Renal cortical epithelial cell (primary cell): Measurements from ENCODE around the gene ADAT1. TPM values are rescaled to one million over a fixed set of nuclear protein-coding genes. Genes with fewer than 3 reads are reported as not detected.
"Not testable (repeated sequence)": the region's sequence is repeated elsewhere in the genome, so short reads cannot be mapped to it uniquely, and the experiment has no call there.

Experiments used
- DNase-seq: peaks from one replicate; pipeline ENCODE4 v3.0.0-alpha.2; 2011; ENCODE audit warnings: low read depth
- total RNA-seq: library from RNA; depleted of rRNA; stranded (reverse); fragments of >200 nt; gene quantifications from 2 replicates; pipeline ENCODE4 v1.2.3, GENCODE V29; 2014

Gene ADAT1
- total RNA-seq, 1 donor from 2014 or later: 97.7 TPM

DNA sequence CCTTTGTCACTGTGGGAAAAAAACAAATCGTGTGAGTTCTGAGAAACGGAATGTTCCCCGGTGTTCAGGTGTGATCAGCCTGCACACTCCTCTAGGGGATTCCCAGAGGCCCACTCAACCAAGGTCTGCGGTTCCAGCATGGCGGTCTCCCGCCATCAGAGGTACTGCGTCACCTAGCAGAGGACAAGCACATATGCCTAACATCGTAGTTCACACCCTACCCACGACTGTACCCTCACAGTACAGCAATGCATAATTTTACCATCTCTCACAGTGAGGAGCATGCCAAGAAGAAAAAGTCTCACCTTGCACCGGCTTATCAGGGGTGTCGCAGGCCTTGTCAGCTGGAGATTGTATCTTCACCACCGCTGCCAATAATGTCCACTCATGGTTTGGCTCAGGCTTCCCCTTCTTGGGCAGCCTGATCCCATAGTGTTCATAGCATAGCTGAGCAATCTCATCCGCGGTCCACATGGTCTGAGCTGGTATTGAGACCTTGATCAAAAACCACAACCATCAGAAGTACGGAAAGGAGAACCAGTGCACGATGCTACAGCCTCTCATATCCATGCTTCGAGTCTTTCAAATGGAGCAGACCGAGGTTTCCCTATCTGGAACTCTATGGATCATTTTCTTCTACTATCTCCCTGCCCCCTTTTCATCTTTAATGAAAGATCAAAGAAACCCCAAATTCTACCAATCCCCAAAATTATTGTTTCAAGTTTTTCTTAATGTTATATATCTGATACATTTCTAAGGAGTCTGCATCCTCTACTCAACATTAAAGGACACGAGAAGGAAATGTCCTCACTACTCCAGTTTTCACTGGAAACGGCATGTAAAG lies 2.5 kb downstream of the ADAT1 start:
- DNase-seq: no peak

DNA sequence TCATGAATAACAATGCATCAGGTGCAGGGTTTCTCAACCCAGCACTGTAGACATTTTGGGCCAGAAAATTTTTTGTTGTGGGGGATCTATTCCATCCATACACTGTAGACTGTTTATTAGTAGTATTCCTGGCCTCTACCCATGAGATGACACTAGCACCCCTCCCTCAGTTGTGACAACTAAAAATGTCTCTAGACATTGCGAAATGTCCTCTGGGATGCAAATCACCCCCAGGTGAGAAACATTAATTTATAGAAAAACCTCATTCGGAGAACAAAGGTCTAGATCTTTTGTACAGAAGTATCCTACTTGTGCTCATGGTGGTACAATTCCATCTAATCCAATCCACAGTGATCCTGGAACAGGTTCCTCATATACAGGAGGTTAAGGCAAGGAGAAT lies 4.3 kb downstream of the ADAT1 start:
- no peak for DNase-seq

DNA sequence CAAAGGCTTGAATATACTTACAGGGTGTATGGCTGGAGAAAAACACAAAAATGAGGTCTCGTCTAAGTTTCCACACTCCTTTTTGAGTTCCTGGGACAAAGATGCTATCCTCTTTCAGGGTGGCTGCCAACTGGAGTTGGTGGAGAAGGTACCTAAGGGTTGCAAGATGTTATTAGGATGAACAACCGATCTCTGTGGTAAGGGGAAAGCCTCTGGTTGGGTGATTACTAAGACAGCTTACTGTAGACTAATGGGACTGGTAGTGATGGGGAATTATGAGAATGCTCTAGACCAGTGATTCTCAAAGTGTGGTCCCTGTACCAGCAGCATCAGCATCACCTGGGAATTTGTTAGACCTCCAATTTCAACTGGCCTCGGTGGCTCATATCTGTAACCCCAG lies 6.0 kb downstream of the ADAT1 start:
- DNase-seq: no peak

DNA sequence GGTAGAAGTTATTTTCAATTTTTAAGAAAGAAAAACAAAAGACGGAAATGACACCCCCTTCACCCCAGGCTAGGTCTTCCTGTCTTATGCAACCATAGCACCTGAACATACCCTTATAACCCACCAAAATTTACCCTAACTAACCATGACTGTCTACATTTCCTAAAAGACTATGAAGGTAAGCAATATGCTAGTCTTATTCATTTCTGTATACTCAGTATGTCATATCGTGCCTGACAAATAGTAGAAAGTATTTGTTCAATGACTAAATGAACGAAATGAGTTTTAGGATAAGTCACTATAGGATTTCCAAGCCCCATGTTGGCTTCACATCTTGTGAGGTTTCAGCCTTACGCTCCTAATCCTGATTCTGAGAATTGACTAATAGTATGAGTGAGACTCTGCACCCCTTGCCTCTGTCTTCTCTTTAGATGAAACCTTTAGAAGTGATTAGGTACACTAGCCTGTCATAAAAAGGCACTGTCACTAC lies 6.5 kb downstream of the ADAT1 start:
- DNase-seq: no peak

DNA sequence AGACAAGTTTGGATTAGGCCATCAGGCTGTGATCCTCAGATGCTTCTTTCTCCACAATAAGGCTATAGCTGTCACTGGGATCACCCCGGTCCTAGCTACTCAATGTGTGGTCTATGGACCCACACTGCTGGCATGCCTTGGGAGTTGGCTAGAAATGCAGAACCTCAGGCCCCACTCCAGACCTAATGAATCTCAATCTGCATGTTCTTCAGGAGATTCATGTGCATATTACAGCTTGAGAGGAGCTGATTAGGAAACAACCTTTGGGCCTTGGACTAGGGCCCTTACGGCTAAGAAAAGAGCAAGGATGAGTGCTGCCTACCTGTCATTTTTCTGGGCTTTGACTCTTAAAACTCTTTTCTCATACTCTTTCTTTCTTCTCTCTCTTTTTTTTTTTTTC lies 7.5 kb downstream of the ADAT1 start:
- DNase-seq: no peak

DNA sequence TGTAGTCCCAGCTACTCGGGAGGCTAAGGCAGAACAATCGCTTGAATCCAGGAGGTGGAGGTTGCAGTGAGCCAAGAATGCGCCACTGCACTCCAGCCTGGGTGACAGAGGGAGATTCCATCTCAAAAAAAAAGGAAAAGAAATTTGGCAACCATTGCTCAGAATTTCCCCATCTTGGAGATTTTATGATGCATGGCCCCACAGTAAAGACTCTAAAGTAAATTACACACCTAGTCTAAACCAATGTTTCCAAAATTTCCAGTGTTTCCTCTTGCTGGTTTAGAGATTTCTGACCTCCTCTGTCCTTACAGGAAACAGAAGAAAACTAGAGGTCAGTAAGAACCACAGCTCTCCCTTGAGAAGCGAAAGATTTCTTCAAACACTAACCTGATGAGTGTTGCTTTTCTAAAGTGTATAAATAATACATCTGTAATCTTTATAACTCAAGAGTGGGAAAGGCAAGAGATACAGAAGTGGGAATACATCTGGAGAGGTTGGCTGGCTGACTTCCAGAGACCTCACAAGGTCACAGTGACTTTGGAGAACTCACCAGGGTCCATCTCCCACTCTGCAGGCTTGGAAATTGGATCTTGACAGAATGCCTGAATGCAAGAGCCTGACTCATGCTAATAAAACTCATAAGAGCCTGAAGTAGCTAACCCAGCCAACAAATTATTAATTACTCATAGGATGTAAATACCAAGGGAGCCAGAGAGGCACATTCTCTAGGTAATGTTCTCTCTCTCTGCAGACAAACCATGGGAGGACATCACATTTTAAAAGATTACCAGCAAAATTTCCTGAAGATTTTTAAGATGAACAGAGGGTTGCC lies 8.8 kb downstream of the ADAT1 start:
- peak; percentile 47 for DNase-seq

DNA sequence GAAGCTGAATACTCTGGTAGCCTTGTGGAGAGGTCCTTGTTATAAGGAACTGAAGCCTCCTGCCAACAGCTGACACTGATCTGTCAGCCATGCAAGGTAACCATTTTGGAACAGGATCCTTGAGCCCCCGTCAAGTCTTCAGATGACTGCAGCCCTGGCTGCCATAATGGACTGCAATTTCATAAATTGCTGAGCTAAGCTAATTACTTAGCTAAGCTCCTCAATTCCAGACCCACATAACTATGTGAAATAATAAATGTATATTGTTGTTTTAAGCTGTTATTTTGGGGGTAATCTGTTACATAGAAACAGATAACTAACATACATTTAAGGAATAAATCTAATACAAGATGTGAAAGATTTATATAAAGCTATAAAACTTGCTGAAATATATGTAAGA lies 16.6 kb downstream of the ADAT1 start:
- no peak for DNase-seq

DNA sequence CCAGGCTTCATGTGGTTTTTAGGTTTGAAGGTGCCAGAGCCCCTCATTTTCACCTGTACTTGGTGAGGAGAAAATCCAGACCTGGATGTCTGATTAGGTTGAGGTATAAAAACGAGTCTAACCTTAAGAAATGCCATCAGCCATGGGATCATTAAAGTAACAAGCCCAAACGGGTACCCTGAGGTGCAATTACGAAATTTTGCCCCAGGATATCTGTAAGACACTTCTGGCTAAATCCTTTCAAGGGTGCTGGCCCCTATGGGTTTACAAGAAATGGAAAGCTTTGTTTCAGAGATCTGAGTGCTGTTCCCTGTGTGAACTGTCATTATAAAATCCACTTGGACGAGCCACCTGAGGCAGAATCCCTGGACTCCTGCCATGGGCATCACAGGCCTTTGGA lies 19.8 kb downstream of the ADAT1 start:
- DNase-seq: no peak

DNA sequence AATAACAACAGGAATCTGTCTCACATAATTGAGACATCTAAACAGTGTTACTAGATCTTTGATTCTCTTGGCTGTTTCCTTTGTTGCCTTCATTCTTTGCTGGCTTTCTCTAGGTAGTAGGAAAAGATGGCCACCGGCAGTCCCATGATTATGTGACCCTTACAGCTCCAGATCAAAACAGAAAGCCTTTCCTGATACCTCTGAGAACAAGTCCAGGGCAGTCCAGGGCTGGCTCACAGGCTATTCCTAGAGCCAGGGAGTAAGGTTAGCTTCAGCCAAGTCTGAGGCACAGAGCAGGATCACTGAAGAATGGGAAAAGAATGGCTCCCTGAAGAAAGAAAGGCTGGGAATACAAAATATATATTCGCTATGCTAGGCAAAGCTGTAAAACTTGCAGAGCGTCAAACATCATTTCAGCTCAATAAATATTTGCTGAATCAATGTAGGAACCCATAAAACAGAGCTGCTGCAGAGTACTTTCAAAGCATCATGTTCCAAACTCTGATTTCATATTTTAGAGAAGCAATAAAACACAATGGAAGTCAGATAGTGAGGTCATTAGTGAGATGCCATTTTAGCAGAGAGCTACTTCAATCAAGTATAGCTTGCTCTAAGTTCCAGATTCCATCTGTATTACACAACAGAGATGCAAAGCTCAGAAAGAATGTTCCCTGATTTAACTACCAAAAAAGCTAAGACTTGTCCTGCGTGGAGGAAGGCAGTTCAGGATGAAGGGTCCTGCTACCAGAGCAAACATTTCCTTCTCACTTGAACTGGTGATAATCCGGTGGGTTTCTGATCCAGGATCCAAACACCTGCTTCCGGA lies 23.4 kb downstream of the ADAT1 start:
- DNase-seq: no peak

DNA sequence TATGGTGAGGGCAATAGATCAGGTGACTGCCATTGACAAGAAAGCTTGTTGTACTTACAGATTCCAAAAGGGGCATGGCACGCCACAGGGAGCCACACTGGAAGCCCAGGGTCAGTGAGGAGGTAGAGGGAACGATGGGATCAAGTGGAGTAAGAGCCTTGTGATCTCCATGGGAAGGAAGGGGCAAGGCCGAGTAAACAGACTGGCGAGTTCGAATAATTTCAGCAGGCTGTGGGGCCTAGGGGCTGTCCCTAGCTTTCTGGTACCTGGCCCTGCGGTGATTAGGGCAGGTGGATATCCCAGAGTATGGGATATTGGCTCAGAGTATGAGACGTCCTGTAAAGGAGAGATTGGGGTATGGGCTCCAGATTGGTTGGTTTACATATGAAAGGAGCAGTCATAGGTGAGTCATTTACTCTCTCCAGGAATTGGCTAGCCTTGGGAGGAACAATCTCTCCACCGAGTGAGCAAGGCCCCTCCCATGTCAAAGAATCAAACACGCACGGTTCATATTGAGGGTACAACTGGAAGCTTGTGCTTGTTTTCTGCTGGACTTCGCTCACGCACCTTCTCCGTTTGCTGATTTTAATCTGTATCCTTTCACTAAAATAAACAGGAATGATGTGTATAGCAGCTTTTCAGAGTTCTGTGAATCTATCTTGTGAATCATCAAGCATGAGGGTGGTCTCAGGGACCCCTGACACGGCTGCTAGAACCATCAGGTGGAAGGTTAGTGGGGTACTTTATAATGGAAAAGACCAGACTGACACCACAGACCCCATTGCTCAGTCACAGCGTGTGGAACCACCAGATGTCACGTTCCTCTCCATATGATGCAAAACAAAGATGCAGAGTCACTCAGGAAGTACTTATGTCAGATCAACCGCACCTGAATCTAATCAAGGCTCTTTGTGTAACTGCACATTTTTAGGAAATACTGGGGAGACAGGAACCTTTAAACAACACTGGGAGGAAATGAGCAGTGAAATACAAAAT lies 29.0 kb downstream of the ADAT1 start:
- no peak for DNase-seq

DNA sequence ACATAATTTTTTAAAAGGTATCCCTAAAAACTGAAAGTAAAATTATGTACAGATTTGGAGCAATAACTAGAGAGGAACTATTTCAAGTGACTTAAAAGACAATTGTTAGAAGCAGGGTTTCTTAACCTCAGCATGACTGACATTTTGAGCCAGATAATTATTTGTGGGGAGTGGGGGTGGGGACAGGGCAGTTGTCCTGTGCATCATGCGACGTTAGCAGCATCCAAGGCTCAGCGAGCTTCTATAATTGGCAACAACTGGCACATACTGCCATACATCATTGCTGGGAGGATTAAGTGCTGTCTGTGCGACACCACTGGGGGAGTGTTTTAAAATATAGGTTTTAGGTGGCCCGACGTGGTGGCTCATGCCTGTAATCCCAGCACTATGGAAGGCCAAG lies 29.8 kb downstream of the ADAT1 start:
- DNase-seq: no peak

DNA sequence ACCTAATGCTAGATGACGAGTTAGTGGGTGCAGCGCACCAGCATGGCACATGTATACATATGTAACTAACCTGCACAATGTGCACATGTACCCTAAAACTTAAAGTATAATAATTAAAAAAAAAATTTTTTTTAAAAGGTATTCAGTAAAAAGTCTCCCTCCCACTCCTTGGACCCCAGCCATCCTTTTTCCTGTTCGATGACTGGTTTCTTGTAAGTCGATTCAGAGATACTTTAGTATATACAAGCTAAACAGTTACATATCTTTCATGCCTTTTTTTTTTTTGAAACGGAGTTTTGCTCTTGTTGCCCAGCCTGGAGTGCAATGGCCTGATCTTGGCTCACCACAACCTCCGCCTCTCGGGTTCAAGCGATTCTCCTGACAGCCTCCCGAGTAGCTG lies 31.2 kb downstream of the ADAT1 start:
- not testable (repeated sequence) for DNase-seq

DNA sequence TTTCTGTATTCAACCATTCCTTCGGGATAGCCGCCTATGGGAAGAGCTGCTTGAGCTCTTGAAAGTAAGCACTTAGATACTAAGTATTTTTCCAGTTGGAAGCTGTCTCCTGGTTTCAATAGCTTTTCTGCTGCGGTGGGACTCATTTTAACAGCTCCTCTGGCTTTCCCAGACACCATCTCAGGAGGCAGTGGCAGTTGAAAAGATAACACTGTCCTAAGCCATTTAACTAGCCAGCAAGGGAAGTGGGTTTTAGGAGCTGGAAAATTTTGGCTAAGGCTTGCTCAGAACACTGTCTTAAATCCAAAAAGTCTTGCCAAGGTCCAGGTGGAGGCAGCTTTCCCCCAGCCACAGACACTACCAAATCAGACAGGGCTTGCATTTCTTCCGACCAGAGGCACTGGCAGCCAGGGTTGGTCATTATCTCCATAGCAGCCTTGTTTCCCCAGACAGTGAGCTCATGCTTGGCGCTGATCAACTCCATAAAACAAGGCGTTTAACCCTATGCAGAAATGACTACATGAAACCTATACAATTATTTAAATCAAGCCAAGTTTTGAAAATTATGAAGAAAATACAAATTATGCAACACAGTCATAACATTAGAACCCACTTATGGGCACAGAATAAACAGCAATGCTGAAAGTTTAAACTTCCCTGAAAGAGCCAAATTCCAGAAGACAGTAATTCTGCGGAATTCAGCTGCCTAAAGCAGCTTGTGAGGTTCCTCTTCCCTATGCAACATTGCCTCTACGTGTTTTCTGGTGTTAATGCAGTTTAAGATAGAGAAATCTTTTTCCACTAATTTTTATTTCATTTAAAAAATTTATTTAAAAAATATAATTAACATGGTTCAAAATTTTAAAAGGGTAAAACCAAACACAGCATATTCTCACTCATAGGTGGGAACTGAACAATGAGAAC lies 31.9 kb downstream of the ADAT1 start:
- DNase-seq: no peak

DNA sequence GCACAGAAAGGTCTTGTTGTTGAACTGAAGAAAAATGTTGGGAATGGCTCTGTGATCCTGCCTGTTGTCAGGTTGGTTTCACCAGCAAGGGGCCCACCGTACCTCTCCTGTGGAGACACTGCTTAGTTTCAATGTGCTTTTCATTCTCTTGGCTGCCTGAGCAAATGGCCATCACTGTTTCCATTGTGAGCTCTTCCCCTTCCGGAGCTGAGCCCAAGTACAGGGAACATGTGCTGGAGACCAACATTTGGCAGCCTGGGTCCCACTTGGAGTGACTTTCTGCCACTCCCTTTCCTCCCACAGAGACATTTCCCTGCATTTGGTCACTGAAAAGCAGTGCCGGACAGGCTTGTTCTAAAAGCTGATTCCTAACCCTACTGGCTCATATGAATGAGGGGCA lies 33.8 kb downstream of the ADAT1 start:
- no peak for DNase-seq

DNA sequence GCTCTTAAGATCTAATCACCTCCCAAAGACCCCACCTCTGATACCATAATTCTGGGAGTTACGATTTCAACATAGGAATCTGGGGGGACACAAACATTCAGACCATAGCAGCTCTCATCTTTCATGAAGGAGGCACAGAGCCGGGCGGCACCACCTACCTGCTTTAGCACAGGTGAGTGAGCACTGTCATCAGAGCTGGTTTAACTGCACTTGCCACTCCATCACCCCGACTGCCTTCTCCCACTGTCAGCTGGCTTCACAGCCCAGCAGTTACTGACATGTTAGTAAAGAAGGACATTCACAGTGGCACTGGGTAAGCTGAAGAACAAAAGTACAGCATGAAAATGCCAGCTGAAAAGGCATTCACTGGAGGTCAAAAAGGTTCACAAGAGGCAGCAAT lies 34.4 kb downstream of the ADAT1 start:
- DNase-seq: no peak

DNA sequence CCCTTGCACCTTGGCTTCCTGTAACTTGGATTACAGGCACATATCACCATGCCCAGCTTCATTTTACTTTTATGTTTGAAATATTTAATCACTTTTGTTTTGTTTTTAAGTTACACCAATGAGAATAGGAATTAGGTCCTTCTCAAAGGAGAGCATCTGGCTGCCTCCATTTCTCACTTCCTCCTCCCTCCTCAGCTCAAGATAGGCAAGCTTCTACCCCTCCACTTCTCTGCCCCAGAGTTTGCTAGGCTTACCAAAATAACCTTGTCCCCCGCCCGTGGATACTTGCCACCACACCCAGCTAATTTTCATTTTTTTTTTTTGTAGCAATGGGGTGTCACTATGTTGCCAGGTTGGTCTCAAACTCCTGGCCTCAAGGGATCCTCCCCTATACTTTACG lies 39.0 kb downstream of the ADAT1 start:
- no peak for DNase-seq

DNA sequence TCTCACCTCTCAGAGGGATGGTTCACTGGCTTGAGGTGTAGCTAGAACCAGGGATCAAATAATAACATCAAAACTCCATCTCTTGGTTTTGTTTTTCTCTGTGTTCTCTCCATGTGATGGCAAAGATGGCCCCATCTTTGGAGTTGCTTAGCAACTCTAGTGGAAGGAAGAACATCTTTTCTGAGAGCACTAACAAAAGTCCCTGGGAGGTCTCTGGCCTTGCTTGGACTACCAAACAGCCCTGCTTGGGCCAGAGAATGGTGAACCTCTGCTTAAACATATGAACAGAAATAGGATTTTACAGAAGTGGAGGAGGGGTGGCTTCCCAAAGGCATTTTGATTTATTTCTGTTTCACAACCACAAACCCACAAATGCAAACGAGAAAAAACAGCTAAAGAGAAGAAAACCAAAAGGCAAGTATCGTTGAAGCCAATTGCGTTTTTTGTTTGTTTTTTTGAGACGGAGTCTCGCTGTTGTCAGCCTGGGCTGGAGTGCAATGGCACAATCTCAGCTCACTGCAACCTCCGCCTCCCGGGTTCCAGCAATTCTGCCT lies 43.7 kb downstream of the ADAT1 start:
- DNase-seq: no peak

DNA sequence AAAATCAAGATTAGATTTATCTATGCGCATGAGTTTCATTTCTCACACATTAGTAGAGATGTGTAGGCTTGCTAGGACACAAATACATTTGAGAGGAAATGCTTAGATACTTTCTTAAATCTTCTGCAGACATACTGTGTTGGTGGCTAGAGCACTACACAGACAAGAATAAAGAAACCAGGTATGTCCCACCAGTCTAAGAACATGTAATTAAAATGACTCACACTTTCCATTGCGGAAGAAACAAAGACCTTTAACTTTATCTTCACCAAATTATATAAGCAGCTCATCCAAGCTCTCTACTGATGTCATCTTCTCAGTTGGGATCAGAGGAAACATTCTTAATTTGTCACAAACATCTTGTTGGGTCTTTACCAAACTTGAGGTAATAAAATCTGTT lies 44.4 kb downstream of the ADAT1 start:
- DNase-seq: no peak

DNA sequence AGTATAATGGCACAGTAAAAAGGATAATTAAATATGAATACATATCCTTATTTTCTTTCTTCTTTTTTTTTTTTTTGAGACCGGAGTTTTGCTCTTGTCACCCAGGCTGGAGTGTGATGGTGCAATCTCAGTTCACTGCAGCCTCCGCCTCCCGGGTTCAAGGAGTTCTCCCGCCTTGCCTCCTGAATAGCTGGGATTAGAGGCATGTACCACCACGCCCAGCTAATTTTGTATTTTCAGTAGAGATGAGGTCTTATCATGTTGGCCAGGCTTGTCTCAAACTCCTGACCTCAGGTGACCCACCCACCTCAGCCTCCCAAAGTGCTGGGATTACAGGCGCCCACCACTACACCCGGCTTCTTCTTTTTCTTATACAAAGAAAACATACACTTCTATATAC lies 44.9 kb downstream of the ADAT1 start:
- no peak for DNase-seq
